LNCAP (cell line): ENCODE data around the gene BCAT1.

Source experiments
- TF ChIP-seq, protein P1 (sequence below): fragments of 450-650 bp; IDR thresholded peaks from 2 replicates; pipeline ENCODE4 v1.5.1; 2017; ENCODE audit warnings: mild to moderate bottlenecking

Gene BCAT1

DNA sequence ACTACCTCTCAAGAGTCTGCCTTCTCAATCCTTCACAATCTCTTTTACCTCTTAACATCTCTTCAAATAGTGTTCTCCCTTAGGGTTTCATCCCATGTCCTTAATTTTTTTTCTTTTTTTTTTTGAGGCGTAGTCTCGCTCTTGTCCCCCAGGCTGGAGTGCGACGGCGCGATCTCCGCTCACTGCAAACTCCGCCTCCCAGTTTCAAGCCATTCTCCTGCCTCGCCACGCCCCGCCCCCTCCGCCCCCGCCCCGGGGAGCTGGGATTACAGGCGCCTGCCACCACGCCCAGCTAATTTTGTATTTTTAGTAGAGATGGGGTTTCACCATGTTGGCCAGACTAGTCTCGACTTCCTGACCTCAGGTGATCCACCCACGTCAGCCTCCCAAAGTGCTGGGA is 7.0 kb upstream of the BCAT1 start:
- TF ChIP-seq, protein P1, sequence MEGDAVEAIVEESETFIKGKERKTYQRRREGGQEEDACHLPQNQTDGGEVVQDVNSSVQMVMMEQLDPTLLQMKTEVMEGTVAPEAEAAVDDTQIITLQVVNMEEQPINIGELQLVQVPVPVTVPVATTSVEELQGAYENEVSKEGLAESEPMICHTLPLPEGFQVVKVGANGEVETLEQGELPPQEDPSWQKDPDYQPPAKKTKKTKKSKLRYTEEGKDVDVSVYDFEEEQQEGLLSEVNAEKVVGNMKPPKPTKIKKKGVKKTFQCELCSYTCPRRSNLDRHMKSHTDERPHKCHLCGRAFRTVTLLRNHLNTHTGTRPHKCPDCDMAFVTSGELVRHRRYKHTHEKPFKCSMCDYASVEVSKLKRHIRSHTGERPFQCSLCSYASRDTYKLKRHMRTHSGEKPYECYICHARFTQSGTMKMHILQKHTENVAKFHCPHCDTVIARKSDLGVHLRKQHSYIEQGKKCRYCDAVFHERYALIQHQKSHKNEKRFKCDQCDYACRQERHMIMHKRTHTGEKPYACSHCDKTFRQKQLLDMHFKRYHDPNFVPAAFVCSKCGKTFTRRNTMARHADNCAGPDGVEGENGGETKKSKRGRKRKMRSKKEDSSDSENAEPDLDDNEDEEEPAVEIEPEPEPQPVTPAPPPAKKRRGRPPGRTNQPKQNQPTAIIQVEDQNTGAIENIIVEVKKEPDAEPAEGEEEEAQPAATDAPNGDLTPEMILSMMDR, result no peak

DNA sequence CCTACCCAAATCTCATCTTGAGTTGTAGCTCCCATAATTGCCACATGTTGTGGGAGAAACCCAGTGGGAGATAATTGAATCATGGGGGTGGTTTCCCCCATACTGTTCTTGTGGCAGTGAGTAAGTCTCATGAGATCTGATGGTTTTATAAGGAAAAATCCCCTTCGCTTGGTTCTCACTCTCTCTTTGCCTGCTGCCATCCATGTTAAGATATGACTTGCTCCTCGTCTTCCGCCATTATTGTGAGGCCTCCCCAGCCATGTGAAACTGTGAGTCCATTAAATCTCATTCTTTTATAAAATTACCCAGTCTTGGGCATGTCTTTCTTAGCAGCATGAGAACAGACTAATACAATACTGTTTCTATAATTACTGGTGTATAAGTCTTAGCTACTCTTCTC is 6.5 kb upstream of the BCAT1 start:
- TF ChIP-seq, protein P1, result no peak

DNA sequence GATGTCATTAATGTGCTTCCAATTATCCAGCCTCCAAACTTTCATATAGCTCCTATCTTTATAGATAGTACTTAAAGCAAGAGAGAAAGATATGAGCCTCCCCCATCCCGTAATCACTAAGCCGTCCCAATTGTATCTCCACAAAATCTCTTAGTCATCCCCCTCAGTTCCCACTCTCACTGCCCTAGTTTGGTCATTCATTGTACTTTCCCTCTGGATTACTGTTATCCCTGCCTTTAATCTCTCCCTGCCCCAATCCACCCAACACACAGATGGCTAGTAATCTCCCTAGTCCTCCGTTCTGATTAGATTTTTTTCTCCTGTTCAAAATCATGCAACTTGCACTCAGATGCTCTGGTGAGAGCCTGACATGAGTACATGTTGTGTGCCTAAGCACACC is 5.4 kb upstream of the BCAT1 start:
- TF ChIP-seq, protein P1, result no peak

DNA sequence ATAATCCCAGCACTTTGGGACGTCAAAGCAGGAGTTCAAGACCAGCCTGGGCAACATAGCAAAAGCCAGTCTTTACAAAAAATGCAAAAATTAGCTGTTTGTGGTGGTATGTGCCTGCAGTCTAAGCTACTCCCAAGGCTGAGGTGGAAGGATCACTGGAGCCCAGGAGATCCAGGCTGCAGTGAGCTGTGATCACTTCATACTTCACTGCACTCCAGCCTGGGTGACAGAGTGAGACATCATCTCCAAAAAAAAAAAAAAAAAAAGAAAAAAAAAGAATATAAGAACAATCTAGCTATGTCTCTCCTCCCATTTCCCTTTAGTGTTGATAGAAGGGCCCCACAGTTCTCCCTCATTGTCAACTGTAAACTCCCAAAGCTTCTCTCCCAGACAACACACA is 3.5 kb upstream of the BCAT1 start:
- TF ChIP-seq, protein P1, result no peak

DNA sequence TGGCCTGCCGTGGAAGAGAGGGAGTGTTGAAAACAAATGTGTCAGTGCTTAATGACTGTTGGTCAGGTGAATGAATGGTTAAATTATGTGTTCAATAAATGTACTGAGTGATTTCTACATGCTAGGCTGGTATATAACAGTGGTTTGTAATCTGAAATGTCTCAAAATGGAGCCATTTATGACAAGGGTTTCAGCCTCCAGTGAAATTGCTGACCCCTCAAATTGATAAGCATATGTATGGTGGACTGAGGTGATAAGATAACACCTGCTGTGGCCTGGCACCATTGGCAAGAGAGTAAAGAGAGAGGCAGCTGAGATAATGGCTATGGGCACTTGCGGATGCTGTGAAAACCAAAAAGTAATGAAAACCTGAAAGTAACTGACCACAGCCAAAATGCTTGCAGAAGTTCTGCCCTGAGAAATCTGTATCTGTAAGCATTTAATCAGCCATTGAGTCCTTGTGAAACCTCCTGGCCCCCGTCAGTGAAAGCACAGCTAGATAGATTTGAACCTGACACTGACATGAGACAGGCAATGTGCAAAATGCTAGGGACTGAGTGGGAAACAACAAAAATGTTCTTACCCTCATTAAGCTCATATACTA is 1.4 kb upstream of the BCAT1 start:
- TF ChIP-seq, protein P1, result no peak

DNA sequence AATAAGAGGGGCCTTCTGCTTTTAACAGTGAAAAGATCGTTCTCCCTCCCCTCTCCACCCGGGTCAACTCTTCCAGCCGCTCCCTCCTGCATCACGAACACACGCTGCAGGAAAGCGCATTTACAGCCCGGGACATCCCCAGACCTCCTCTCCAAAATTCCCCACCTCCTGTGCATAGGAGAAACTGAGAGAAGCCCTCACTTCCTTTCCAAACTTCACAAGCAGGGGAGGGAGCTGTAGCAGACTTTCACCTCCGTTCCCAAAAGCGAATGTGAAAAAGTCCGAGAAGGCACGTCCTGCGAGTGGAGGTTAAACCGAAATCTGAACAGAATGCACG is 513 bp downstream of the BCAT1 start:
- TF ChIP-seq, protein P1, result no peak

DNA sequence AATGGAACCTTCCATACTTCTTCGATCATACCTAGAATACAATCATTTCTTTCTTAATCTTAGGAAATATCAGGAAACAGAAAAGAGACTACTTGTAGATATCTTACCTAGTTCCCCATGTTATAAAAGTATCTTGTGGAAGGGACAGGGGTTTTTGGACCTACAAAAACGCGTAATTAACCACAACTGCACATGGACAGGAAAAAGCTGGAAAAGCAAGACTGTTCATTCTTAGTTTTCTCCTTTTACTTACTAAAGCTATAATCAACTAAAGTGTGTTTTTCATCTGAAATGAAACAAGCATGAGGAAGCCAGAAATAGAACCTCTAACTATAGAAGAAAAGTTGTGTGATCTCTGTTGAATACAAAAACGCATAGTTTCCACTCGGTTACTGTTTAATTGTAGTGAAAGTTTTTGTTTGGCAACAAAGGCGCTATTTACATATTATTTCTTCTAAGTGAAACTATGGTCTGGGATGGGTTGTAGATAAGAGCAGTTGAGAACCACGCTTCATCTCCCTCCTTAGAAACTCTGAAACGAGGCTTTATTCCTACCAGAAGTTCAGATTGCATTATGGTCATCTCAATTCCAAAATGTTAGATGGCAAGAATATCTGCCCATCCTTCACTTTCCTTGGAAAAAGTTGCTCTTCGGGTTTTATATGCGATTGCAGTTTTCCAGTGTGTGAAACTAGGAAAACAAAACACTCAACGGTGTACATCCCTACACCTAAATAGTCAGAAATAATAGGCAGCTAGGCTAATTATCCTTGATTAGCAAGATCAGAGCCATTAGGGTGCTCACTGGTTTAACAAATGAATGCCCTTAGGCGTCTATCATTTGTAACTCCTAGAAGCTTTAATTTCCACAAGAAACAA is 1.1 kb downstream of the BCAT1 start:
- TF ChIP-seq, protein P1, result no peak
